Upper lobe of left lung (tissue), 4 donors: ENCODE data around the gene FBLN2.

Experiments
- EP300 ChIP-seq, 4 donors: sonication (generic); formaldehyde crosslinking; IDR thresholded peaks; one replicate each; pipeline ENCODE4 v1.5.1; 2017; ENCODE audit warnings: antibody characterized with exemption in 4 of 4, control low read depth in 2 of 4
- POLR2A ChIP-seq, 4 donors: fragments of 450-650 bp; IDR thresholded peaks; one replicate each; pipeline ENCODE4 v1.5.1; 2016 to 2017; ENCODE audit warnings: antibody characterized with exemption in 4 of 4, mild to moderate bottlenecking in 2 of 4
- POLR2AphosphoS5 ChIP-seq, 2 donors: sonication (generic); formaldehyde crosslinking; IDR thresholded peaks; one replicate each; pipeline ENCODE4 v1.5.1; 2017; ENCODE audit warnings: antibody characterized with exemption in 2 of 2
- TF ChIP-seq, protein P1 (sequence below), 6 experiments: fragments of 450-650 bp in 4 of 6; fragments of 200-600 bp in 2 of 6; sonication (generic) in 2 of 6; IDR thresholded peaks; one replicate each; pipeline ENCODE4 v1.5.1; 2016 to 2019; ENCODE audit warnings: antibody characterized with exemption in 6 of 6

DNA sequence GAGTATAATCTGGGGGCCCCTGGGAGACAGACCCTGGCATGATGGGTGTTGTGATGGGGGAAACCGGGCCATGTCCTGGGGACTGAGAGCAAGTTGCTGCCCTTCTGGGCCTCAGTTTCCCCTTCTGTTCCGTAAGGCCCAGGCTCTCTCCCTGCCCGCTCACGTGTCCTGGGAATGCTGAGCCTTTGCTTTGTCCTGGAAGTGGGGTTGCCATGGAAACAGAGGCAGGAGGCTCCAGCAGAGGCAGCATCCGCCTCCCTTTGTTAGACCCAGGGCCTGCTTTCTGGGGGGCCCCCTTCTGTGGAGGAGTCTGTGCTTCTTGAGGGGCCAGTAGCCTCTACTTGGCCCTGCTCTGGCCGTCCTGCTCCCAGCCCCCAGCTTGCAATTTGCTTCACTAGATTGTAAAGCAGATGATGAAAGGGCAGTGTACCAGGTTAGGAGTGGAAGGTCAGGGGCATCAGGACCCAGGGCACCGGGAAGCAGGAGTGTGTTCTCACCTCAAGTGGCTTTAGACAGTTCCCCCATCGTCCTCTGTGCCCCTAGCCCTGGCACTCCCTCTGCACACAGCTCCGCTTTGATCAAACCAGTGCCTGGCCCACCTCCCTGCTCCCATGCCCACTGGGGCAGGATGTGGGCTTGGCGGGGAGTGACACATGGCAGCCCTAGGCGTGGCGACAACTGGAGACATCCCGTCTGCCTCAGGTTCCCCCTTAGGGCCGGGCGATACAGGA, 105.6 kb downstream of the FBLN2 start:
- TF ChIP-seq, protein P1, sequence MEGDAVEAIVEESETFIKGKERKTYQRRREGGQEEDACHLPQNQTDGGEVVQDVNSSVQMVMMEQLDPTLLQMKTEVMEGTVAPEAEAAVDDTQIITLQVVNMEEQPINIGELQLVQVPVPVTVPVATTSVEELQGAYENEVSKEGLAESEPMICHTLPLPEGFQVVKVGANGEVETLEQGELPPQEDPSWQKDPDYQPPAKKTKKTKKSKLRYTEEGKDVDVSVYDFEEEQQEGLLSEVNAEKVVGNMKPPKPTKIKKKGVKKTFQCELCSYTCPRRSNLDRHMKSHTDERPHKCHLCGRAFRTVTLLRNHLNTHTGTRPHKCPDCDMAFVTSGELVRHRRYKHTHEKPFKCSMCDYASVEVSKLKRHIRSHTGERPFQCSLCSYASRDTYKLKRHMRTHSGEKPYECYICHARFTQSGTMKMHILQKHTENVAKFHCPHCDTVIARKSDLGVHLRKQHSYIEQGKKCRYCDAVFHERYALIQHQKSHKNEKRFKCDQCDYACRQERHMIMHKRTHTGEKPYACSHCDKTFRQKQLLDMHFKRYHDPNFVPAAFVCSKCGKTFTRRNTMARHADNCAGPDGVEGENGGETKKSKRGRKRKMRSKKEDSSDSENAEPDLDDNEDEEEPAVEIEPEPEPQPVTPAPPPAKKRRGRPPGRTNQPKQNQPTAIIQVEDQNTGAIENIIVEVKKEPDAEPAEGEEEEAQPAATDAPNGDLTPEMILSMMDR (IDR thresholded peaks at IDR 0.05): no peak
- TF ChIP-seq POLR2A (IDR thresholded peaks at IDR 0.05) (no peak), POLR2AphosphoS5 (IDR thresholded peaks at IDR 0.05) (no peak), EP300 (IDR thresholded peaks at IDR 0.05) (no peak)
